SK-N-SH treated with all-trans-retinoic acid at 6 μM for 48 hours (cell line): Measurements from ENCODE around the gene ADAM30.

Experiments
- SNAI2 ChIP-seq: fragments of 250-450 bp; sonication (Bioruptor Pico); IDR thresholded peaks from 2 replicates; pipeline ENCODE4 v1.5.0; 2020; ENCODE audit warnings: mild to moderate bottlenecking, moderate library complexity
- TCF4 ChIP-seq: fragments of 250-450 bp; sonication (Bioruptor Pico); IDR thresholded peaks from 2 replicates; pipeline ENCODE4 v1.8.0; 2021; ENCODE audit warnings: mild to moderate bottlenecking, moderate library complexity, borderline replicate concordance
- ZFP30 ChIP-seq: fragments of 450-650 bp; formaldehyde crosslinking; IDR thresholded peaks from 2 replicates; pipeline ENCODE4 v1.5.0; 2022; ENCODE audit warnings: mild to moderate bottlenecking, moderate library complexity

DNA sequence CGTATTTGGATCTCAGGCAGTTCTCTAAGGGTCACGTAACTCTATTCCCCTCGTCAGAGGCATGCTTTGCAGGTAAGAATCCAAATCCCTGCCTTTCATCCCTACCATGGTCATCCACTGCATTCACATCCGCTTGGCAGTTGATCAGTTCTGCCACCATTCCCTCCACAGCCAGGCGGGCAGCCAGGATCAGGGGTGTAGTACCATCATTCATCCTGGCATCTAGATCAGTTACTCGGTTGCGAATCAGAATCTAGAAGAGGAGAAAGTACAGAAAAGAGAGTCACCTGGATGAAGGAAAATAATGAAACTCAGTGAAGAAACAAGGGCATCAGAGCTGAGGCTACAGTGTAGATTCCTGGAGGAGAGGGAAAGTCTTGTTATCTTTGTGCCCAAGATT lies 22.0 kb upstream of the ADAM30 start:
- TF ChIP-seq ZFP30, result no peak
- no peak for TF ChIP-seq TCF4
- TF ChIP-seq SNAI2, result no peak
